DOHH2 (cell line): Measurements from ENCODE around the gene C4B.

Experiments used
- H3F3A ChIP-seq: fragments of 200-600 bp; sonication (generic), shearing (Covaris generic); 2 replicates; pipeline ENCODE4 v1.6.0; 2016; ENCODE audit warnings: antibody characterized with exemption, mild to moderate bottlenecking; ENCODE audit not compliant: control insufficient read depth, insufficient read depth
- H3K27ac ChIP-seq: fragments of 200-600 bp; sonication (generic); 2 replicates; pipeline ENCODE4 v1.5.1; 2014; ENCODE audit warnings: low read depth, mild to moderate bottlenecking, low read length, moderate library complexity
- H3K27me3 ChIP-seq: fragments of 200-600 bp; sonication (generic); 2 replicates; pipeline ENCODE4 v1.6.1; 2014; ENCODE audit warnings: mild to moderate bottlenecking, low read length, mixed read lengths; ENCODE audit not compliant: control insufficient read depth
- H3K36me3 ChIP-seq: fragments of 200-600 bp; sonication (generic); 2 replicates; pipeline ENCODE4 v1.6.1; 2014; ENCODE audit warnings: mild to moderate bottlenecking, low read length, moderate library complexity, mixed read lengths; ENCODE audit not compliant: control insufficient read depth
- H3K4me1 ChIP-seq: fragments of 200-600 bp; sonication (generic); 2 replicates; pipeline ENCODE4 v1.6.1; 2014; ENCODE audit warnings: mild to moderate bottlenecking, low read length, mixed read lengths; ENCODE audit not compliant: control insufficient read depth
- H3K4me2 ChIP-seq: fragments of 200-600 bp; sonication (generic); 2 replicates; pipeline ENCODE4 v1.6.0; 2014; ENCODE audit warnings: mild to moderate bottlenecking, low read length, moderate library complexity
- H3K4me3 ChIP-seq: fragments of 200-600 bp; sonication (generic); 2 replicates; pipeline ENCODE4 v1.5.1; 2014; ENCODE audit warnings: mild to moderate bottlenecking, low read length, mixed read lengths
- H3K79me2 ChIP-seq: fragments of 200-600 bp; sonication (generic); 2 replicates; pipeline ENCODE4 v1.6.1; 2014; ENCODE audit warnings: mild to moderate bottlenecking, low read length, mixed read lengths; ENCODE audit not compliant: control insufficient read depth
- H3K9me2 ChIP-seq: fragments of 200-600 bp; sonication (generic); replicated peaks from 2 replicates; pipeline ENCODE4 v1.6.1; 2014; ENCODE audit warnings: mild to moderate bottlenecking, low read length, mixed read lengths; ENCODE audit not compliant: control insufficient read depth
- H3K9me3 ChIP-seq: fragments of 200-600 bp; sonication (generic); 2 replicates; pipeline ENCODE4 v1.6.1; 2014; ENCODE audit warnings: antibody characterized with exemption, low read length, mixed read lengths; ENCODE audit not compliant: control insufficient read depth, insufficient read depth
- H4K20me1 ChIP-seq: fragments of 200-600 bp; sonication (generic); 2 replicates; pipeline ENCODE4 v1.6.0; 2014; ENCODE audit warnings: low read depth, mild to moderate bottlenecking, antibody characterized with exemption, low read length, moderate library complexity; ENCODE audit not compliant: control insufficient read depth, insufficient read depth
- CTCF ChIP-seq: fragments of 200-600 bp; sonication (generic); IDR thresholded peaks from one replicate; pipeline ENCODE4 v1.5.1; 2014; ENCODE audit warnings: antibody characterized with exemption, mild to moderate bottlenecking, low read depth, low read length; ENCODE audit not compliant: poor library complexity, severe bottlenecking
- EZH2phosphoT487 ChIP-seq: fragments of 200-600 bp; sonication (generic); IDR thresholded peaks from 2 replicates; pipeline ENCODE4 v1.6.1; 2017; ENCODE audit warnings: borderline replicate concordance, mild to moderate bottlenecking, antibody characterized with exemption, low read length, moderate library complexity, mixed read lengths

Gene C4B

GRCh38 chr6:32069460-32069859 is 54.9 kb downstream of the C4B start:
- H3K36me3 ChIP-seq, result no peaks in the 10 kb centered on the region
- no peaks in the 10 kb centered on the region for H3K9me2 ChIP-seq
- no peaks in the 10 kb centered on the region for H4K20me1 ChIP-seq
- no peaks in the 10 kb centered on the region for H3K79me2 ChIP-seq
- no peak overlapping the region for H3K4me3 ChIP-seq
- no peak overlapping the region for H3K4me2 ChIP-seq
- no peaks in the 10 kb centered on the region for H3F3A ChIP-seq
- H3K27me3 ChIP-seq, result no peaks in the 10 kb centered on the region
- H3K9me3 ChIP-seq, result no peaks in the 10 kb centered on the region
- no peak overlapping the region for H3K27ac ChIP-seq
- TF ChIP-seq EZH2phosphoT487 (no peak), CTCF (no peak)
- no peaks in the 10 kb centered on the region for H3K4me1 ChIP-seq

- Histone ChIP-seq H3K4me3 (no peak overlapping the region), H3K79me2 (no peaks in the 10 kb centered on the region), H3K27me3 (no peaks in the 10 kb centered on the region), H3K4me2 (no peak overlapping the region), H3K36me3 (no peaks in the 10 kb centered on the region), H3K9me3 (no peaks in the 10 kb centered on the region), H4K20me1 (no peaks in the 10 kb centered on the region), H3K4me1 (no peaks in the 10 kb centered on the region), H3K9me2 (no peaks in the 10 kb centered on the region), H3K27ac (no peak overlapping the region), H3F3A (no peaks in the 10 kb centered on the region)
- TF ChIP-seq CTCF, result no peak
- TF ChIP-seq EZH2phosphoT487, result no peak
These were observed 55.4 kb downstream of the C4B start for GRCh38 chr6:32069878-32070515.

- TF ChIP-seq EZH2phosphoT487 (no peak), CTCF (no peak)
- H3F3A ChIP-seq, result no peaks in the 10 kb centered on the region
- H3K4me3 ChIP-seq, result no peak overlapping the region
- peaks cover 2% of the 10 kb centered on the region; the same call in 1 of the 2 replicates for H3K27me3 ChIP-seq
- H4K20me1 ChIP-seq, result no peaks in the 10 kb centered on the region
- H3K27ac ChIP-seq, result no peak overlapping the region
- H3K79me2 ChIP-seq, result no peaks in the 10 kb centered on the region
- H3K4me1 ChIP-seq, result no peaks in the 10 kb centered on the region
- no peak overlapping the region for H3K4me2 ChIP-seq
- no peaks in the 10 kb centered on the region for H3K36me3 ChIP-seq
- no peaks in the 10 kb centered on the region for H3K9me3 ChIP-seq
- H3K9me2 ChIP-seq, result no peaks in the 10 kb centered on the region
These were observed 56.4 kb downstream of the C4B start for GRCh38 chr6:32070814-32071543.
